ENCODE results near the gene BRDT.

- TF ChIP-seq EZH2 (IDR thresholded peaks at IDR 0.05; ENCODE audit: insufficient read depth, poor library complexity, severe bottlenecking): no peak
- no peak for TF ChIP-seq EZH2phosphoT487 (IDR thresholded peaks at IDR 0.05; ENCODE audit: insufficient read depth, low read depth)
These were observed 29.2 kb upstream of the BRDT start for GRCh38 chr1:91919962-91920361.
